ENCODE measurements around the gene PNLIPRP2.

GRCh38 chr10:116625845-116626244, 5.1 kb downstream of the PNLIPRP2 start:
- TF ChIP-seq, protein P1, sequence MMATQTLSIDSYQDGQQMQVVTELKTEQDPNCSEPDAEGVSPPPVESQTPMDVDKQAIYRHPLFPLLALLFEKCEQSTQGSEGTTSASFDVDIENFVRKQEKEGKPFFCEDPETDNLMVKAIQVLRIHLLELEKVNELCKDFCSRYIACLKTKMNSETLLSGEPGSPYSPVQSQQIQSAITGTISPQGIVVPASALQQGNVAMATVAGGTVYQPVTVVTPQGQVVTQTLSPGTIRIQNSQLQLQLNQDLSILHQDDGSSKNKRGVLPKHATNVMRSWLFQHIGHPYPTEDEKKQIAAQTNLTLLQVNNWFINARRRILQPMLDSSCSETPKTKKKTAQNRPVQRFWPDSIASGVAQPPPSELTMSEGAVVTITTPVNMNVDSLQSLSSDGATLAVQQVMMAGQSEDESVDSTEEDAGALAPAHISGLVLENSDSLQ (IDR thresholded peaks at IDR 0.05) = no peak
- no peak for TF ChIP-seq BHLHE40 (IDR thresholded peaks at IDR 0.05; ENCODE audit: borderline replicate concordance)
- no peak for TF ChIP-seq SUZ12 (IDR thresholded peaks at IDR 0.05)
- TF ChIP-seq FOXA1 (IDR thresholded peaks at IDR 0.05) = no peak
